PC-9 (cell line): ENCODE measurements around the gene PAM16.

Experiments
- CTCF ChIP-seq: fragments of 200-600 bp; sonication (generic); conservative IDR thresholded peaks from 2 replicates; pipeline ENCODE4 v1.6.1; 2017; ENCODE audit warnings: mixed run types, antibody characterized with exemption, mild to moderate bottlenecking, moderate library complexity
- EZH2 ChIP-seq: fragments of 200-600 bp; sonication (generic); IDR thresholded peaks from 2 replicates; pipeline ENCODE4 v1.8.0; 2017; ENCODE audit warnings: antibody characterized with exemption, low read depth

GRCh38 chr16:4362476-4363135, 11.5 kb upstream of the PAM16 start:
- no peak for TF ChIP-seq CTCF
- no peak for TF ChIP-seq EZH2
